GM18858 (cell line): ENCODE measurements around the gene STAG3.
"Not testable (repeated sequence)": the region's sequence is repeated elsewhere in the genome, so short reads cannot be mapped to it uniquely, and the experiment has no call there.

ENCODE experiments used
- ATAC-seq: cut with Tn5 transposase; IDR thresholded peaks from one replicate; pipeline ENCODE4 v1.9.1; 2021; ENCODE audit not compliant: unreplicated experiment

The STAG3 gene

GRCh38 chr7:100171840-100172239 lies 5.9 kb upstream of the STAG3 start:
- no peak for ATAC-seq

GRCh38 chr7:100173806-100174495 lies 3.8 kb upstream of the STAG3 start:
- ATAC-seq, result no peak

- ATAC-seq, result no peak
These were observed 3.1 kb upstream of the STAG3 start for GRCh38 chr7:100174582-100174981.

- ATAC-seq, result no peak
These were observed 2.3 kb upstream of the STAG3 start for GRCh38 chr7:100175296-100175935.

- ATAC-seq, result no peak
These were observed 1.3 kb upstream of the STAG3 start for GRCh38 chr7:100176096-100177044.

GRCh38 chr7:100180084-100180483 lies 2.4 kb downstream of the STAG3 start:
- ATAC-seq, result not testable (repeated sequence)

- not testable (repeated sequence) for ATAC-seq
These were observed 4.9 kb downstream of the STAG3 start for GRCh38 chr7:100182616-100183015.

GRCh38 chr7:100183090-100183489 lies 5.4 kb downstream of the STAG3 start:
- not testable (repeated sequence) for ATAC-seq

- no peak for ATAC-seq
These were observed 8.0 kb downstream of the STAG3 start for GRCh38 chr7:100185726-100186125.

GRCh38 chr7:100189061-100189460 lies 11.3 kb downstream of the STAG3 start:
- no peak for ATAC-seq

GRCh38 chr7:100190048-100190711 lies 12.5 kb downstream of the STAG3 start:
- ATAC-seq, result no peak

- ATAC-seq, result no peak
These were observed 14.1 kb downstream of the STAG3 start for GRCh38 chr7:100191775-100192174.

GRCh38 chr7:100192281-100192862 lies 14.7 kb downstream of the STAG3 start:
- not testable (repeated sequence) for ATAC-seq

GRCh38 chr7:100192969-100193368 lies 15.3 kb downstream of the STAG3 start:
- no peak for ATAC-seq

GRCh38 chr7:100195222-100195621 lies 17.5 kb downstream of the STAG3 start:
- no peak for ATAC-seq

GRCh38 chr7:100195901-100196322 lies 18.2 kb downstream of the STAG3 start:
- not testable (repeated sequence) for ATAC-seq

- ATAC-seq, result no peak
These were observed 20.5 kb downstream of the STAG3 start for GRCh38 chr7:100198266-100198665.

GRCh38 chr7:100200693-100201092 lies 23.0 kb downstream of the STAG3 start:
- no peak for ATAC-seq

- ATAC-seq, result no peak
These were observed 26.7 kb downstream of the STAG3 start for GRCh38 chr7:100204454-100204853.

GRCh38 chr7:100208911-100209408 lies 31.2 kb downstream of the STAG3 start:
- no peak for ATAC-seq
